NCI-H2227 treated with DMSO at 0.1 percent for 48 hours (cell line): ENCODE results near the gene GPR62.
A peak's percentile ranks its signal among the peaks of the same experiment; 100 is the strongest.

Experiments
- DNase-seq: peaks from one replicate; lab custom pipeline; 2025; lab: John Stamatoyannopoulos, UW

GPR62 gene

DNA sequence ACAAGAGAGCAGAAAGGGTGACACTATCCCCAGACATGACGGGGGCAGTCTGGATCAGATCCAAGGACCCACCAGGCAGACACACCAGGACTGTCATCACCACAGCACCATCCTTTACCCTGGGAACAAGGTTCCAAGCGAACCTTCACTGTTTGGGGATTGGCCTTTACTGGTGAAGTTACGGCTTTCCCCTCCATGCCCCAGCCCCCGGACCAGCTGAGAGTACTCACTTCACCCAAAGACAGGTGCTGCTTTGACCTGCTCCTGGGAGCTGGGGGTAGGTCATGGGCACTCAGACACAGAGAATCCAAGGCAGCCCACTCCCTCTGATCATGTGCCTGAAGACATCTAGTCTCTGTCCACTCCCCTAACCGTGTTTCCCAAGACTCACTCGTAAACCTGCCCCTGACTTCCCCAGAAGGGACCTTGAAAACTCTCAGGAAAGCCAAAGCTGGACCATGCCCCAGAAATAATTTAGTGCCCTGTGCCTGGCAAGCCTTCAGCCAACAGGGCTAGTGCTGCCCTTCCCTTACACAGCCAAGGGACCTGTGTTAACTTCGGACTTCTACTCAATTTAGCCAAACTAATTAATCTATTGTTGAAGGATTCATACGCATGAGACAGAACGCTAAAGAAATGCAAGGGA, 16.3 kb upstream of the GPR62 start:
- no peak for DNase-seq

DNA sequence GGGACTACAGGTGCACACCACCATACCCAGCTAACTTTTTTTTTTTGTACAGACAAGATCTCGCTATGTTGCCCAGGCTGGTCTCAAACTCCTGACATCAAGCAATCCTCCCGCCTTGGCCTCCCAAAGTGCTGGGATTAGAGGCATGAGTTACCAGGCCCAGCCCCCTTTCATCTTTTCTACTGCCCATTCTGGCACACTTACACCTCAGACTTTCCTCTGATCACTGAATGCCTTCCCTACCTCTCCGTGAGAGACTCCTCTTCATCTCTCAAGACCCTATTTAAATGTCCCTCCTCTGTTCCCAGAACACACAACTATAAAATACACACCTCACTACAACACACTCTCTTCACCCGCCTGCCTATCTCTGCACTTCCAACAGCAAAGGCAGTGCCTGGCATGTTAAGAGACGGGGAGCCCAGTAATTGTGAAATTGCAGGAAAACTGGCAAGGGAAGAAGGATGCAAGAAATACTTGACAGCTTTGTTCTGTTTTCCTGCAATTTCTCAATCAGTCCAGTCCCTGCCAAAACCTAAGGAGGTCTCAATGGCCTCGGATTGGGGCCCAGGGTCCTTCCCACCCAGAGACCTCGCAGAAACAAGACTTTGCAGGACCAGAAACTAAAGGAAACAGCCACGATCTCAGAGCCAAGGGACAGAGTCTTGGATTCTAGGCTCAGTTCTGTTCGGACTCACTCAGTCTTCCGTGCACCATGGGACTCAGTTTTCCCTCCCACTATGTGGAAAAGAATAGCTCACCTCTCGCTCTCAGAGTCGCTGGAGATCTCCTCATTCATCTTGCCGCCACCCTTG, 14.3 kb upstream of the GPR62 start:
- no peak for DNase-seq

DNA sequence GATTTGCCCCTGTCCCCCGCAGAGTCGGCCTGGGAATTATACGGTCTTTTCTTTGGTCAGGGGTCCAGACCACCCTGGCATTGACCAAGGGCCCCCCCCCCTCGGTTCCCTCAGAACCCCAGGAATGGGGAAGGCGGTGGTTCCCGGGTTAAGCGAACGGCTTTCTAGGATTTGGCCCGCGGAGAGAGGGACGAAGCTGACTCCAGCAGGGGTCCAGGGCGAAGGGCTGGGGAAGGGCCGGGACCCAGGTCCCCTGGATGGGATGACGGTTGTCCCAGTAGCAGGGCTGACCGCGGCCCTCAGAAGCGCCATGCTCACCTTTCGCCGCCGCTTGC, 13.8 kb upstream of the GPR62 start:
- no peak for DNase-seq

GRCh38 chr3:51941798-51942602, 13.2 kb upstream of the GPR62 start, which contains the start of the genes PARP3 and RRP9:
PARP3 (plus strand) TSS chr3:51942363; CDS start chr3:51943356, 993 bp downstream.
RRP9 (minus strand) TSS chr3:51941904; CDS start chr3:51941867, 37 bp downstream.
- peak; percentile 95 for DNase-seq

DNA sequence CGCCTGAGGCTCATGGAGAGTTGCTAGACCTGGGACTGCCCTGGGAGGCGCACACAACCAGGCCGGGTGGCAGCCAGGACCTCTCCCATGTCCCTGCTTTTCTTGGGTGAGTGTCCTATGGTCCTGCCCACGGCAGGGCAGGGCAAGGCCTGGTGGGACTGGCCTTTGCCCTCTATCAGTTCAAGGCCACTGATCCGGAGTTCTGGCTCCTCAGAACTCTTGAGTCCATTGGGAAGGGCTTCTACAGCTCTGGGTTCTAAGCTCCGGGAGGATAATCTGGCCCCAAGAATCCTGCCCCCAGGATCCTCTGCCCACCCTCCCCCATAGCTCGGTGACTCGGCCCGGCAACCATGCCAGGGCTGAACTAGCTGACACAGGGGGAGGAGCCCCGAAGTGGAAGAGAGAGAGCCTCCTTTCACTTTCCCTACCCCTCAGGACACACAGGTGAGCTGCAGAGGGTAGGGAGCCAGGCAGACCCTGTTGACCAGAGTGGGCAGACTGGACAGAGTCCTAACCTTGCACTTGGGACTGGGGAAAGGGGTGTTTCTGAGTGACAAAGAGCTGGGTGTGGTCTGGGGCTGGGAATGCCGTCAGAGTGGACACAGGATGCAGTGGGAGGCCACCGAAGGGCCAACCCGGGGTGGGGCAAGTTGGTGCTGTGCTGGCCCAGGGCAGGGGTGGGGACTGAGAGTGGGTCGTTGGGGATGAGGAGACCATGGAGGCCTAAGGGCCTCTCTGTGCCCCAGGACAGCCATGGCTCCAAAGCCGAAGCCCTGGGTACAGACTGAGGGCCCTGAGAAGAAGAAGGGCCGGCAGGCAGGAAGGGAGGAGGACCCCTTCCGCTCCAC, 12.4 kb upstream of the GPR62 start:
- DNase-seq = no peak

DNA sequence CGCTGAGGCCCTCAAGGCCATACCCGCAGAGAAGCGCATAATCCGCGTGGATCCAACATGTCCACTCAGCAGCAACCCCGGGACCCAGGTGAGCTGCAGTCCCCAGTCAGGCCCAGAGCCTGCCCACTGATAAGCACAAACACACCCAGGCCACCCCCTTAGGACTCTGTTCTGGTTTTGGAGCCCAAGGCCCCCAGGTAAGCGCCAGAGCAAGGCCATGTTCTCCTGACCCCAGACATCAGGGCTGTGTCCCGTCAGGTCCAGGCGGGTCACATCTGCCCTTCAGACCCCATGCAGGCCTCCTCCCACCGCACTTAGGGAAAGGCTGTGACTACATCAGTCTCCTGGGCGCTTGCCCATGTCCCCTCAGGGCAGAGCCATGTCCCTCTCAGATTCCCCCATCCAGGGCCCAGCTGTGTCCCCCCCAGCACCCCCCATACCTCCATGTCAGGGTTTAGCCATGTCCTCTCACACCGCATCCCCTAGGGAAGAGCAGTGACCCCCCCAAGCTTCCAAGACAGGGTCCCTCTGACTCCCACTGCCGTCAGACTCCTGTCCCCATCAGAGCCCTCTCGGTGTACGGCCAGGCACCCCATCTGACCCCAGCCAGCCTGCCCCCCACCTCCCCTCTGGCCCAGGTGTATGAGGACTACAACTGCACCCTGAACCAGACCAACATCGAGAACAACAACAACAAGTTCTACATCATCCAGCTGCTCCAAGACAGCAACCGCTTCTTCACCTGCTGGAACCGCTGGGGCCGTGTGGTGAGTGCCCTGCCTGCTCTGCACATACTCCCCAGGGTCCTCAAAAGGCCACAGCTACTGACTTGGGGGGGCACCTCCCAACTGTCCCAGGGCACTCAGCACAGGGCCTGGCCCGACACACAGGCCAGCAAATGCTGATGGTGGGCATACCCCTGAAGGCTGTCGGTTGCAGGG, 11.5 kb upstream of the GPR62 start:
- DNase-seq = no peak

DNA sequence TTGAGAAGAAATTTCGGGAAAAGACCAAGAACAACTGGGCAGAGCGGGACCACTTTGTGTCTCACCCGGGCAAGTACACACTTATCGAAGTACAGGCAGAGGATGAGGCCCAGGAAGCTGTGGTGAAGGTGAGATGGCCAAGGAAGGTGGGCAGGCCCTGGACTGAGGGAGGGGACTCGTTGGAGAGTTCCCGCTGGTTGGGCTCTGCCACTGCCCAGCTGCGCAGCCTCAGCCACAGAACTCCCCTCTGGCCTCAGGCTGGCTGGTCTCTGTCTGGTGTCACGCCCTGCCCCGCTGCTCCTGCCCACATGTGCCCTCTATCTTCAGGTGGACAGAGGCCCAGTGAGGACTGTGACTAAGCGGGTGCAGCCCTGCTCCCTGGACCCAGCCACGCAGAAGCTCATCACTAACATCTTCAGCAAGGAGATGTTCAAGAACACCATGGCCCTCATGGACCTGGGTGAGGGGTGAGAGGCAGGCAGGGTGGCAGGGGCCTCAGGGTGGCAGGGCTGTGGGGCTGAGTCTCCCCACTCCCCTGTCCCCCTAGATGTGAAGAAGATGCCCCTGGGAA, 10.6 kb upstream of the GPR62 start:
- DNase-seq = no peak

DNA sequence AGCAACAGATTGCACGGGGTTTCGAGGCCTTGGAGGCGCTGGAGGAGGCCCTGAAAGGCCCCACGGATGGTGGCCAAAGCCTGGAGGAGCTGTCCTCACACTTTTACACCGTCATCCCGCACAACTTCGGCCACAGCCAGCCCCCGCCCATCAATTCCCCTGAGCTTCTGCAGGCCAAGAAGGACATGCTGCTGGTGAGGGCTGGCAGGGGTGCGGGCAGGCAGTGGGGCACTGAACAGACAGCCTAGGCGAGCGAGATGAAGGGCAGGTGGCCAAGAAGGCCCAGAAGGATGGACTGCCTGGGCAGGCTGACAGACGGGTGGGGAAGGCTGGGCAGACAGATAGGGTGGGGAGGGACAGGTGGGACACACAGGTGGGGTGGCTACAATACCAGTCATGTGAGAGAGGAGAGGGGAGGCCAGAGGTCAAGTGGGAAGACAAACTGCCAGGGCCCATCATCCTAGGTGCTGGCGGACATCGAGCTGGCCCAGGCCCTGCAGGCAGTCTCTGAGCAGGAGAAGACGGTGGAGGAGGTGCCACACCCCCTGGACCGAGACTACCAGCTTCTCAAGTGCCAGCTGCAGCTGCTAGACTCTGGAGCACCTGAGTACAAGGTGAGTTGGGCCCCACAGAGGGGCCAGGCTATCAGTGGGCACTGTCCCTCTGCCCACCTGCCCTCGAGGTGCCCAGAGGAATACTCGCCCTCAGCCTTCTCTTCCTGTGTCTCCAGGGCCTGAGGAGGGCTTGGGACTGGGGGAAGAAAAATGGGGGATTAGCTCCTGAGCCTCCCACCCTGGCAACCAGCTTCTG, 9.9 kb upstream of the GPR62 start:
- DNase-seq = no peak

- DNase-seq = no peak
These were observed 9.1 kb upstream of the GPR62 start for GRCh38 chr3:51945926-51946705.

GRCh38 chr3:51946796-51947195, 8.4 kb upstream of the GPR62 start:
- no peak for DNase-seq

GRCh38 chr3:51947215-51947900, 7.8 kb upstream of the GPR62 start:
- no peak for DNase-seq

DNA sequence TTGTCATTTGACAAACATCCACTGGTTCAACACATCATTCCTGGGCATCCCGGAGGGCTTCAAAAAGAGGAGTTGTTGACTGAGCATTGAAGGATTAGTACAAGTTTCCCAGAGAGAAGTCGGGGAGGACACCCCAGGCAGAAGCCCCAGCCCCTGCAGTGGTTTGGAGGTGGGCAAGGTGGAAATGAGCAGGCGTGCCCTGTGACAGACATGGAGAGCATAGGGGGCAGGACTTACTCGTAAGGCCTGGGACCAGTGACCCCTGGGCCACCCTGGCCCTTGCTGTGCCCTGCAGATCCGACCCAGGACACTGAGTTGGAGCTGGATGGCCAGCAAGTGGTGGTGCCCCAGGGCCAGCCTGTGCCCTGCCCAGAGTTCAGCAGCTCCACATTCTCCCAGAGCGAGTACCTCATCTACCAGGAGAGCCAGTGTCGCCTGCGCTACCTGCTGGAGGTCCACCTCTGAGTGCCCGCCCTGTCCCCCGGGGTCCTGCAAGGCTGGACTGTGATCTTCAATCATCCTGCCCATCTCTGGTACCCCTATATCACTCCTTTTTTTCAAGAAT, 7.1 kb upstream of the GPR62 start:
- DNase-seq = no peak

DNA sequence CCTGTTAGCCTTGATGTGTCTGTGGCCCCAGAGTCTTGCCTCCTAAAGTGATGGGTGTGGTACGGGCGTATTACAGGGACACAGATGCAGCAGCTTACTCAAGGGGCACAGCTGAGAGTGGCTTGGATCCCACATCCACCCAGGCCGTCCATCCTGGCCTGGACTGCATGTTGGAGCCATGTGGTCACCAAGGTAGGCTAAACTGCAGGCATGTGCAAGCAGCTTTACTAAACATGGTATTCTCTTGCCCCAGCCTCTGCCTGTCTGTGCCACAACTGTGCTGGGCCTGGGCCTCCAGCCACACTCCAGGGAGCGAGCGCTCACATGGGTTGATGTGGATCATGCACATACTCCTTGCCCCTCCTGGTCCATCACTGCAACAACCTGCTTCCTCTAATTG, 6.1 kb upstream of the GPR62 start:
- DNase-seq = no peak

- DNase-seq = no peak
These were observed 4.3 kb upstream of the GPR62 start for GRCh38 chr3:51950899-51951298.

- DNase-seq = peak; percentile 76
These were observed 1.7 kb upstream of the GPR62 start for GRCh38 chr3:51953445-51953844.

DNA sequence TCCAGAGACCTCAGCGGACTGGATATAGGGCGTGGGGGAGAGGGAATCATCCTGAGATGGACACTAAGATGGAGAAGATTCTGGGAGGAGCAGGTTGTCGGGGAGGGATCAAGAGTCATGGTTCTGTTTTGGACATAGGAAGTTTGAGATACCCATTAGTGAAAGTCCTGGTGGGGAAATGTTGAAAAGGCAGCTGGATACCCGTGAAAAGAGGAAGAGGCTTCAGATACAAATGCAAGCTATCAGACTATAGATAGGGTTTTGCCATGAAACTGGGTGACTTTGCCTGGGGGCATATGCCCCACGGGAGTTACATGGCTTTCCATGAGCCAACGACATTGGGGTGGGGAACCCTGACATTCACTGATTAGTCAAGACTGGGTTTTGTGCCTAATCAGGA, 1.1 kb upstream of the GPR62 start:
- no peak for DNase-seq

GRCh38 chr3:51954713-51955112, 468 bp upstream of the GPR62 start:
- no peak for DNase-seq
